WERI-Rb-1 (cell line): ENCODE data around the gene NUDCD3.

Experiments
- DNase-seq: peaks from one replicate; pipeline ENCODE4 v3.0.0-alpha.2; 2020
- H3K27ac ChIP-seq: fragments of 250-450 bp; sonication (Bioruptor Pico); 2 replicates; pipeline ENCODE4 v1.5.1; 2020; ENCODE audit warnings: mild to moderate bottlenecking, moderate library complexity
- H3K27me3 ChIP-seq: fragments of 250-450 bp; sonication (Bioruptor Pico); 2 replicates; pipeline ENCODE4 v1.5.1; 2021; ENCODE audit warnings: mild to moderate bottlenecking, low read depth, moderate library complexity; ENCODE audit not compliant: insufficient read depth, severe bottlenecking
- H3K36me3 ChIP-seq: fragments of 250-450 bp; sonication (Bioruptor Pico); 2 replicates; pipeline ENCODE4 v1.5.1; 2020; ENCODE audit warnings: mild to moderate bottlenecking, moderate library complexity
- H3K4me3 ChIP-seq: 2 replicates; pipeline ENCODE4 v1.5.1; 2011; ENCODE audit warnings: low read depth, mild to moderate bottlenecking, control low read depth, low read length
- H3K9me3 ChIP-seq: fragments of 250-450 bp; sonication (Bioruptor Pico); 2 replicates; pipeline ENCODE4 v1.5.1; 2021; ENCODE audit warnings: mild to moderate bottlenecking, moderate library complexity; ENCODE audit not compliant: severe bottlenecking
- CTCF ChIP-seq: IDR thresholded peaks from 2 replicates; pipeline ENCODE4 v1.5.1; 2011; ENCODE audit warnings: low read depth, mild to moderate bottlenecking, control low read depth, inconsistent platforms, low read length

NUDCD3 gene

GRCh38 chr7:44467217-44467548, 23.3 kb downstream of the NUDCD3 start:
- Histone ChIP-seq H3K36me3 (peaks cover 31% of the 10 kb centered on the region), H3K27ac (no peak overlapping the region), H3K9me3 (no peaks in the 10 kb centered on the region), H3K4me3 (no peak overlapping the region), H3K27me3 (no peaks in the 10 kb centered on the region)
- no peak for TF ChIP-seq CTCF
- no peak for DNase-seq

- Histone ChIP-seq H3K4me3 (no peak overlapping the region), H3K36me3 (peaks cover 26% of the 10 kb centered on the region), H3K27ac (no peak overlapping the region), H3K27me3 (no peaks in the 10 kb centered on the region), H3K9me3 (no peaks in the 10 kb centered on the region)
- no peak for TF ChIP-seq CTCF
- no peak for DNase-seq
These were observed 23.9 kb downstream of the NUDCD3 start for GRCh38 chr7:44466300-44467216.

GRCh38 chr7:44465490-44465889, 25.0 kb downstream of the NUDCD3 start:
- no peak for DNase-seq
- no peak for TF ChIP-seq CTCF
- H3K9me3 ChIP-seq = no peaks in the 10 kb centered on the region
- H3K27me3 ChIP-seq = no peaks in the 10 kb centered on the region
- H3K36me3 ChIP-seq = peaks cover 19% of the 10 kb centered on the region
- H3K4me3 ChIP-seq = no peak overlapping the region
- H3K27ac ChIP-seq = no peak overlapping the region

- Histone ChIP-seq H3K36me3 (peaks cover 24% of the 10 kb centered on the region), H3K4me3 (no peak overlapping the region), H3K27ac (no peak overlapping the region), H3K27me3 (no peaks in the 10 kb centered on the region), H3K9me3 (no peaks in the 10 kb centered on the region)
- peak; percentile 4; the same call in 1 of the 2 replicates for TF ChIP-seq CTCF
- DNase-seq = no peak
These were observed 27.2 kb downstream of the NUDCD3 start for GRCh38 chr7:44463169-44463808.

- no peak for TF ChIP-seq CTCF
- no peak overlapping the region for H3K4me3 ChIP-seq
- no peak for DNase-seq
These were observed 29.1 kb downstream of the NUDCD3 start for GRCh38 chr7:44461387-44461786.

More at GRCh38 chr7:44461387-44461786, 29.1 kb downstream of the NUDCD3 start:
- no peak overlapping the region for H3K27ac ChIP-seq
- H3K9me3 ChIP-seq = no peaks in the 10 kb centered on the region
- H3K36me3 ChIP-seq = peaks cover 18% of the 10 kb centered on the region
- no peaks in the 10 kb centered on the region for H3K27me3 ChIP-seq
